Activated CD4-positive, alpha-beta memory T cell treated with anti-CD3 and anti-CD28 coated beads for 36 hours (primary cell): ENCODE results near the gene CYCS. TPM values are rescaled to one million over a fixed set of nuclear protein-coding genes. Genes with fewer than 3 reads are reported as not detected.
"Not testable (repeated sequence)": the region's sequence is repeated elsewhere in the genome, so short reads cannot be mapped to it uniquely, and the experiment has no call there.

Experiments used
- CTCF ChIA-PET: fragments of 350-600 bp; sonication (Branson Sonifier 250); formaldehyde crosslinking; loops from one replicate; lab custom pipeline; 2021; ENCODE audit warnings: antibody characterized with exemption, inconsistent platforms; lab: Charles Lee
- POLR2A ChIA-PET: fragments of 350-600 bp; sonication (Branson Sonifier 250); formaldehyde crosslinking; loops from one replicate; lab custom pipeline; 2021; ENCODE audit warnings: antibody characterized with exemption; lab: Charles Lee
- DNase-seq: peaks from one replicate; pipeline ENCODE4 v3.0.0-alpha.2; 2020
- H3K27ac Mint-ChIP-seq: one replicate; pipeline ENCODE4 v1.8.0; 2021; ENCODE audit warnings: mixed read lengths
- H3K27me3 Mint-ChIP-seq: one replicate; pipeline ENCODE4 v1.8.0; 2021; ENCODE audit warnings: mixed read lengths
- H3K36me3 Mint-ChIP-seq: one replicate; pipeline ENCODE4 v1.8.0; 2021; ENCODE audit warnings: mixed read lengths
- H3K4me1 Mint-ChIP-seq: one replicate; pipeline ENCODE4 v1.8.0; 2021; ENCODE audit warnings: low read depth, mixed read lengths
- H3K4me3 Mint-ChIP-seq: one replicate; pipeline ENCODE4 v1.8.0; 2021; ENCODE audit warnings: mild to moderate bottlenecking, mixed read lengths
- H3K9me3 Mint-ChIP-seq: one replicate; pipeline ENCODE4 v1.8.0; 2021; ENCODE audit warnings: mixed read lengths
- intact Hi-C: fragments of 100-400 bp; cut with micrococcal nuclease; formaldehyde crosslinking; loops from one replicate; pipeline ENCODE4 v1.15.1; 2023
- total RNA-seq, 2 experiments: library from RNA; stranded (reverse); gene quantifications; one replicate each; pipeline ENCODE4 v1.2.3, GENCODE V29; 2021

Gene CYCS
- total RNA-seq, 2 experiments from 2014 or later = 199 to 207 TPM

DNA sequence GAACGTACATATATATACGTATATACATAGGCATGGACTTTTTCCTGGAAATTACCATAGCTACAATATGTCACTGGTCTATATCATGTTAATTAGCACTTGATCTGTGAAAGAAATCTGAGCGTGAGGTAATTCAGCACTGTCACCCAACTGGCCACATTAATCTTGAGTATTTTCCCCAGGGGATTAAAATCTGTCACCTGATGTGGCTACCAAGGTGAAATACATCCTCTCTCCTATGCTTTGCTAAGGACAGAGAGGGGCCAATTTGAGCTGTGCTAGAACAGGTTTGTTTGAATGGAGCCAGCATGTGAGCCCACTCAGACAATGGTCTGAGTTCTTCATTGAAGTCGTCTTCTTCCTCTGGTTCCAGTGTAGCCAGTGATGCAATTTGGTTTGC, 33.3 kb downstream of the CYCS start:
- Mint-ChIP-seq H3K27me3 (no peaks in the 10 kb centered on the region), H3K4me1 (peaks cover 14% of the 10 kb centered on the region), H3K4me3 (no peak overlapping the region), H3K36me3 (no peaks in the 10 kb centered on the region), H3K27ac (no peak overlapping the region), H3K9me3 (no peaks in the 10 kb centered on the region)
- ChIA-PET POLR2A (no interaction called here), CTCF (interaction anchor here (0.6 to 12.4 kb wide), 14 partner anchors 19 to 516 kb away, joined by 3 to 251 read pairs (median 10); partner anchors contain the start of gene OSBPL3)
- intact Hi-C loops = loop anchor here (5.0 to 10.0 kb wide), 3 partner anchors 424 to 1227 kb away; no protein-coding TSS in a partner anchor
- no peak for DNase-seq

DNA sequence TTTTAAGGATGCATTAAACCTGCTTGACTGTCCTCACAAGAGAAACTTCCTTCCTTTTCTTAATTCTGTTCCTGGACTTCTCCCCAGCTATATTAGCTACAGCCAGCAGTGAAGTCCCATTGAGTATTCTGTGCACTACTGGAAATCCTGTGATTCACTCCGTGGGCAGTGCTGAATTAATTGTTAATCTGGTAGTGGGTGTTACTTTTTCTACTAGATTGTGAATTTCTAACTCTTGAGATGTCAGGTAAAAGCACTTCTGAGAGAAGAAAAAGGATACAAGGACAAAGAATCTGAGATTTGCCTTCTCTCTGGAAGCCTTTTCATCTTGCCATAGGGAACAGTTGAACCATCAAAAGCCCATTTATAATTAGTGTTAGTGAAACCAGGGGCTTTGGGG, 33.9 kb downstream of the CYCS start:
- DNase-seq = no peak
- H3K27ac Mint-ChIP-seq = no peak overlapping the region
- ChIA-PET POLR2A (no interaction called here), CTCF (interaction anchor here (0.6 to 12.4 kb wide), 10 partner anchors 8 to 551 kb away, joined by 3 to 251 read pairs (median 16); partner anchors contain the start of gene OSBPL3)
- H3K36me3 Mint-ChIP-seq = no peaks in the 10 kb centered on the region
- no peak overlapping the region for H3K4me3 Mint-ChIP-seq
- H3K4me1 Mint-ChIP-seq = peaks cover 14% of the 10 kb centered on the region
- intact Hi-C loops = loop anchor here (5.0 to 10.0 kb wide), 3 partner anchors 424 to 1226 kb away; no protein-coding TSS in a partner anchor
- no peaks in the 10 kb centered on the region for H3K9me3 Mint-ChIP-seq
- no peaks in the 10 kb centered on the region for H3K27me3 Mint-ChIP-seq

DNA sequence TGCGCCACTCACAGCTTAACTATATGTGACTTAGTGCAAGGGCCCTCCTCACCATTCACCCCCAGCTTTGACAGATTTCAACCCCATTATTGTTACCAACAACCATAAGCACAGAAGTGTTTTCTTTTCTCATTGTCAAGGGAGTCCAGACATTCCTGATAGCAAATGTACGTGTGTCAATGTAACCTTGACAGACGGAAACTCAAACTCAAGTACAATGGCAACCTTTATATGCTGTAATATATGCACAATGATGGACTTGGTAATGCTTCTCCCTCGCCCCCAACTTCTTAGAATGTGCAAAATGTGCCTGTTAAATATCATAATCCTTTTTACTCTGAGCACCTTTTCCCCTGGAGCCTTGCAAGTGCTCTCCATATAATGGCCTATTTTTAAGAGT, 34.7 kb downstream of the CYCS start:
- no peaks in the 10 kb centered on the region for H3K9me3 Mint-ChIP-seq
- no peak overlapping the region for H3K4me3 Mint-ChIP-seq
- no peak for DNase-seq
- POLR2A ChIA-PET = no interaction called here
- intact Hi-C loops = loop anchor here (5.0 to 10.0 kb wide), 3 partner anchors 423 to 1226 kb away; no protein-coding TSS in a partner anchor
- H3K36me3 Mint-ChIP-seq = no peaks in the 10 kb centered on the region
- no peaks in the 10 kb centered on the region for H3K27me3 Mint-ChIP-seq
- H3K4me1 Mint-ChIP-seq = peaks cover 14% of the 10 kb centered on the region
- H3K27ac Mint-ChIP-seq = no peak overlapping the region
- CTCF ChIA-PET = interaction anchor here (0.6 to 12.4 kb wide), 9 partner anchors 8 to 550 kb away, joined by 3 to 251 read pairs (median 7); partner anchors contain the start of gene OSBPL3

DNA sequence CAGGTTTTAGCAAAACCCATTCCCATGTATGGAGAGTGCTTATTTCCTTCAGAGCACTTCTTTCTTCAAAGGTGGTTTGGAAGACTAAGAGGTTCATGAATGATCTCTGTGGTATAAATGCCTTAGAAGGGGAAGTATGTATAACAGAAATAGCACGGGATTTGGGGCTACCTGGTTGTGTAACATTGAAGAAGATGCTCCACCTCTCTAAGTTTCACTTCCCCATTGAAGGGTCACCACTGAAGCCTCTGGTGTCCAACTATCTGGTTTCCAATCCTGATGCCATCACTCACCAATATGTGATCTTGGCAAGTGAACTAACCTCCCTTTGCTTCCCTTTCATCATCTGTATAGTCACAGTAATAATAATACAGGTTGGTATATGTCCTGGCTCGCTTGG, 37.2 kb downstream of the CYCS start:
- intact Hi-C loops = no loop called here
- Mint-ChIP-seq H3K4me1 (no peaks in the 10 kb centered on the region), H3K36me3 (no peaks in the 10 kb centered on the region), H3K4me3 (no peak overlapping the region), H3K27me3 (no peaks in the 10 kb centered on the region), H3K27ac (no peak overlapping the region), H3K9me3 (no peaks in the 10 kb centered on the region)
- CTCF ChIA-PET = interaction anchor here (3.3 kb wide), 1 partner anchor 11 kb away, joined by 19 read pairs; no protein-coding TSS in a partner anchor
- POLR2A ChIA-PET = no interaction called here
- no peak for DNase-seq

DNA sequence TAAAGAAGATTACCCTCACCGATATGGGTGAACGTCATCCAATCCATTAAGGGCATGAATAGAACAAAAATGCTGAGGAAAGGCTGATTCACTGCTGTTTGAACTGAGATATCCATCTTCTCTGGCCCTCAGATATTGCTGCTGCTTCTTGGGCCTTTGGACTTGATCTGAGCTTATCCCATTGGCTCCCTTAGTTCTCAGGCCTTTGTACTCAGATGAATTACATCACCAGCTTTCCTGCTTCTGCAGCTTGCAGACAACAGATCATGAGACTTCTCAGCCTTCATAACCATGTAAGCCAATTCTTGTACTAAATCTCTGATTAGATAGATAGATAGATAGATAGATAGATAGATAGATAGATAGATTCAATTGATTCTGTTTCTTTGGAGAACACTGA, 40.2 kb downstream of the CYCS start:
- no peaks in the 10 kb centered on the region for H3K4me1 Mint-ChIP-seq
- H3K27me3 Mint-ChIP-seq = peaks cover 3% of the 10 kb centered on the region
- CTCF ChIA-PET = interaction anchor here (2.8 to 6.1 kb wide), 2 partner anchors 9 to 14 kb away, joined by 15 to 38 read pairs; no protein-coding TSS in a partner anchor
- H3K36me3 Mint-ChIP-seq = no peaks in the 10 kb centered on the region
- no peak overlapping the region for H3K27ac Mint-ChIP-seq
- POLR2A ChIA-PET = no interaction called here
- no peaks in the 10 kb centered on the region for H3K9me3 Mint-ChIP-seq
- no peak for DNase-seq
- intact Hi-C loops = no loop called here
- no peak overlapping the region for H3K4me3 Mint-ChIP-seq

DNA sequence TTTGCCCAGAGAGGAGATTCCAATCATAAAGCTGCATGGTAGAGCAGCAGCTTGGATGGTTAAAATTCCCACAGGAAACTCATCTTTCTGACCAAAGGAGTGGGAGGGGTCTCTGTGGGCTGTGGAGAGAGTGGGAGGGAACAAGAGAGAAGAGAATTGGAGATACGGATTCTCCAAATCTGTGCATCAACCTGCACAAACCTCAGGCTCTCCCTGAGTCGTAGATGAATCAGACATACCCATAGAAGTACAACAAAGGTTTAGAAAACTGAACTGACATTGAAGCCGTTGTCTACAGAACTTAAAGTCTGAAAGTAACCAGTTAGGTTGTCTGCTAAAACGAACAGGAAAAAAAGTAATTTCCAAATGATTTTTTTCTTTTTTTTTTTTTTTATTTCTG, 41.9 kb downstream of the CYCS start:
- DNase-seq = no peak
- Mint-ChIP-seq H3K36me3 (no peaks in the 10 kb centered on the region), H3K4me3 (no peak overlapping the region), H3K4me1 (no peaks in the 10 kb centered on the region), H3K27ac (no peak overlapping the region), H3K27me3 (peaks cover 3% of the 10 kb centered on the region), H3K9me3 (no peaks in the 10 kb centered on the region)
- intact Hi-C loops = no loop called here
- ChIA-PET CTCF (interaction anchor here (1.4 to 6.1 kb wide), 2 partner anchors 11 to 15 kb away, joined by 4 to 38 read pairs; no protein-coding TSS in a partner anchor), POLR2A (no interaction called here)

DNA sequence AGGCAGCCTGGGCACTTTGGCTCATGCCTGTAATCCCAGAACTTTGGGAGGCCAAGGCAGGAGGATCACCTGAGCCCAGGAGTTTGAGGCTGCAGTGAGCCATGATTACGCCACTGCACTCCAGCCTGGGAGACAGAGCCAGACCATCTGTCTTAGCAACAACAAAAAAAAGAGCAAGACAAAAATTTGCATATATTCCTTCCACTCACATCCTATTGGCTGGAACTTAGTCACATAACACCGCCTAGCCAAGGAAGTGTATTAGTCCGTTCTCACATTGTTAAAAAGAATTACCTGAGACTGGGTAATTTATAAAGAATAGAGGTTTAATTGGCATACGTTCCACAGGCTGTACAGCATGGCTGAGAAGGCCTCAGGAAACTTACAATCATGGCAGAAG, 43.0 kb downstream of the CYCS start:
- H3K36me3 Mint-ChIP-seq, DNase-seq, H3K4me1 Mint-ChIP-seq, H3K27ac Mint-ChIP-seq, H3K27me3 Mint-ChIP-seq, POLR2A ChIA-PET, H3K9me3 Mint-ChIP-seq, intact Hi-C loops, H3K4me3 Mint-ChIP-seq: not testable (repeated sequence)
- CTCF ChIA-PET = interaction anchor here (1.4 to 6.1 kb wide), 2 partner anchors 12 to 16 kb away, joined by 4 to 38 read pairs; no protein-coding TSS in a partner anchor

DNA sequence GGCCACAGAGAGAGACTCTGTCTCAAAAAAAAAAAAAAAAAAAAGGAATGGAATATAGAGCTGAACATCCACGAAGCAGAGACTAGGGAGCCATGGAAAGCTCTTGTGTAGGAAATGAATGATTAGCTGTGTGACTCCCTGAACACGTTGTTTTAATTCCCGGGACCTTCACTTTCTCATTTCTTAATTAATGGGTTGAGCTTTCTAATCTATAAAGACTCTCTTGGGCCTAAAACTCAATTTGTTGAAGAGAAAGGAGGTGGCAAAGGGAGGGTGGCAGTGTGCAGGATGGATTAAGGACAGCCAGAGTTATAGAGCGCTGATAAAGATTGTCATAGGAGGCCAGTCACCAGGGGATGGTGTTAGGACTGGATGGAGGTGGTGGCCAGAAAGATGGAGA, 48.0 kb downstream of the CYCS start:
- POLR2A ChIA-PET = no interaction called here
- peaks cover 13% of the 10 kb centered on the region for H3K4me1 Mint-ChIP-seq
- intact Hi-C loops = no loop called here
- H3K36me3 Mint-ChIP-seq = no peaks in the 10 kb centered on the region
- no peaks in the 10 kb centered on the region for H3K9me3 Mint-ChIP-seq
- no peaks in the 10 kb centered on the region for H3K27me3 Mint-ChIP-seq
- no peak overlapping the region for H3K4me3 Mint-ChIP-seq
- CTCF ChIA-PET = interaction anchor here (1.4 to 8.3 kb wide), 3 partner anchors 16 to 266 kb away, joined by 4 to 117 read pairs (median 6); no protein-coding TSS in a partner anchor
- H3K27ac Mint-ChIP-seq = no peak overlapping the region
- DNase-seq = no peak

DNA sequence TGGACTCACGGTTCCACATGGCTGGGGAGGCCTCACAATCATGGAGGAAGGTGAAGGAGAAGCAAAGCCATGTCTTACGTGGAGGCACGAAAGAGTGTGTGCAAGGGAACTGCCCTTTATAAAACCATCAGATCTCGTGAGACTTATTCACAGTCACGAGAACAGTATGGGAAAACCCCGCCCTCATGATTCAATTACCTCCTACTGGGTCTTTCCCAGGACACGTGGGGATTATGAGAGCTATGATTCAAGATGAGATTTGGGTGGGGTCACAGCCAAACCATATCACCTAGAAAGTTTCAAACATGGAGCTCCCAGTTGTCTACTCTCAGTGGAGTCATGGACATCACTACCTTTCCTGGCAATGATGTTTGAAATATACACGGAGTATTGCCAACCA, 49.6 kb downstream of the CYCS start:
- peak; percentile 53 for DNase-seq
- intact Hi-C loops = loop anchor here (1.0 kb wide), 1 partner anchor 254 kb away; no protein-coding TSS in a partner anchor
- Mint-ChIP-seq H3K36me3 (no peaks in the 10 kb centered on the region), H3K4me1 (peaks cover 13% of the 10 kb centered on the region), H3K27ac (no peak overlapping the region), H3K27me3 (no peaks in the 10 kb centered on the region), H3K4me3 (no peak overlapping the region), H3K9me3 (no peaks in the 10 kb centered on the region)
- CTCF ChIA-PET = interaction anchor here (1.1 to 8.3 kb wide), 4 partner anchors 18 to 264 kb away, joined by 4 to 117 read pairs (median 9); no protein-coding TSS in a partner anchor
- POLR2A ChIA-PET = no interaction called here

DNA sequence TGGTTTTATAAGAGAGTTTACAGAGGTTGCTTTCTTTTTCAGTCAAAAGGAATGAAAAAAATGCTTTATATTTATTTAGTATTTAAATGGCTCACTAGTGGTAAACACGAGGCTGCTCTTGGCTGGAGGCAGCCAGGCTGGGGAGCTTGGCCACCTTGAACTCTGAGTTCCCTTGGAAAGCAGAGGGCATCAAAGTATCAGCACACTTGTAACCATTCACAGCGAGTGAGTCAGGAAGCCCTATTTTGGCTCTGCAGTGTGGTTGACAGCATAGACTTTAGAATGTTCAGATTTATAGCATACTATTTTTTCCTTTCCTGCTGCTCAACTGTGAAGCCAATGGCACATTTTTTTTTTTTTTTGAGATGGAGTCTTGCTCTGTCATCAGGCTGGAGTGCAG, 51.6 kb downstream of the CYCS start:
- DNase-seq = no peak
- H3K36me3 Mint-ChIP-seq = no peaks in the 10 kb centered on the region
- H3K27ac Mint-ChIP-seq = no peak overlapping the region
- H3K4me1 Mint-ChIP-seq = peaks cover 29% of the 10 kb centered on the region
- no peaks in the 10 kb centered on the region for H3K9me3 Mint-ChIP-seq
- ChIA-PET POLR2A (no interaction called here), CTCF (interaction anchor here (0.9 to 8.3 kb wide), 3 partner anchors 20 to 262 kb away, joined by 3 to 117 read pairs (median 18); no protein-coding TSS in a partner anchor)
- no peaks in the 10 kb centered on the region for H3K27me3 Mint-ChIP-seq
- no peak overlapping the region for H3K4me3 Mint-ChIP-seq
- intact Hi-C loops = loop anchor here (5.0 kb wide), 2 partner anchors 151 to 166 kb away; no protein-coding TSS in a partner anchor
